Mononuclear cell (primary cell): Measurements from ENCODE around the gene MAP1B. TPM values are rescaled to one million over a fixed set of nuclear protein-coding genes. Genes with fewer than 3 reads are reported as not detected.

Source experiments
- total RNA-seq: library from RNA; depleted of rRNA; stranded (reverse); fragments of >200 nt; gene quantifications from one replicate; pipeline ENCODE4 v1.2.3, GENCODE V29; 2012

The MAP1B gene
- total RNA-seq, 1 donor, result 0.10 TPM

Other genes starting within 250 kb of the MAP1B start
- 45.1 TPM for gene MRPS27, start 212.8 kb downstream of the MAP1B start, total RNA-seq
- 3.7 TPM for gene PTCD2, start 212.9 kb downstream of the MAP1B start, total RNA-seq